Keratinocyte (primary cell): ENCODE results near the gene C11orf68.

Source experiments
- EZH2 ChIP-seq: IDR thresholded peaks from one replicate; pipeline ENCODE4 v1.6.1; 2012; ENCODE audit warnings: inconsistent platforms, mild to moderate bottlenecking, low read length, moderate library complexity
- TF ChIP-seq, protein P1 (sequence below), 3 experiments: IDR thresholded peaks in 1 of 3; conservative IDR thresholded peaks in 1 of 3; optimal IDR thresholded peaks in 1 of 3; 2 replicates in 2 of 3; 3 replicates in 1 of 3; pipeline versions ENCODE3 to v1.5.1; 2011; ENCODE audit warnings: low read length in 3 of 3, mild to moderate bottlenecking in 3 of 3, moderate library complexity in 2 of 3, control low read depth in 1 of 3, inconsistent platforms in 1 of 3; ENCODE audit not compliant: insufficient read depth in 2 of 3; ENCODE audit errors: extremely low read depth in 1 of 3

GRCh38 chr11:65941720-65942310 lies 23.0 kb upstream of the C11orf68 start:
- TF ChIP-seq, protein P1, sequence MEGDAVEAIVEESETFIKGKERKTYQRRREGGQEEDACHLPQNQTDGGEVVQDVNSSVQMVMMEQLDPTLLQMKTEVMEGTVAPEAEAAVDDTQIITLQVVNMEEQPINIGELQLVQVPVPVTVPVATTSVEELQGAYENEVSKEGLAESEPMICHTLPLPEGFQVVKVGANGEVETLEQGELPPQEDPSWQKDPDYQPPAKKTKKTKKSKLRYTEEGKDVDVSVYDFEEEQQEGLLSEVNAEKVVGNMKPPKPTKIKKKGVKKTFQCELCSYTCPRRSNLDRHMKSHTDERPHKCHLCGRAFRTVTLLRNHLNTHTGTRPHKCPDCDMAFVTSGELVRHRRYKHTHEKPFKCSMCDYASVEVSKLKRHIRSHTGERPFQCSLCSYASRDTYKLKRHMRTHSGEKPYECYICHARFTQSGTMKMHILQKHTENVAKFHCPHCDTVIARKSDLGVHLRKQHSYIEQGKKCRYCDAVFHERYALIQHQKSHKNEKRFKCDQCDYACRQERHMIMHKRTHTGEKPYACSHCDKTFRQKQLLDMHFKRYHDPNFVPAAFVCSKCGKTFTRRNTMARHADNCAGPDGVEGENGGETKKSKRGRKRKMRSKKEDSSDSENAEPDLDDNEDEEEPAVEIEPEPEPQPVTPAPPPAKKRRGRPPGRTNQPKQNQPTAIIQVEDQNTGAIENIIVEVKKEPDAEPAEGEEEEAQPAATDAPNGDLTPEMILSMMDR (optimal IDR thresholded peaks at IDR 0.05 in 1 of 3, IDR thresholded peaks at IDR 0.05 in 1 of 3, conservative IDR thresholded peaks at IDR 0.05 in 1 of 3; ENCODE audit: extremely low read depth in 1 of 3, insufficient read depth in 2 of 3, low read length in 3 of 3) = no peak
- TF ChIP-seq EZH2 = no peak
